HG02970 (cell line): ENCODE results near the gene PDZD7.

Source experiments
- ATAC-seq: cut with Tn5 transposase; IDR thresholded peaks from one replicate; pipeline ENCODE4 v1.9.1; 2021; ENCODE audit warnings: mild to moderate bottlenecking, moderate library complexity, moderate number of reproducible peaks; ENCODE audit not compliant: unreplicated experiment, low FRiP score

PDZD7 gene

GRCh38 chr10:101062232-101063049 is 31.5 kb upstream of the PDZD7 start:
- ATAC-seq = no peak

GRCh38 chr10:101061624-101062231 is 30.8 kb upstream of the PDZD7 start, which contains the start of gene KAZALD1:
KAZALD1 (plus strand) TSS chr10:101061989; CDS start chr10:101062593, 604 bp downstream.
- no peak for ATAC-seq

- peak; percentile 55 for ATAC-seq
These were observed 30.2 kb upstream of the PDZD7 start for GRCh38 chr10:101060951-101061623.

- peak; percentile 42 for ATAC-seq
These were observed 29.4 kb upstream of the PDZD7 start for GRCh38 chr10:101060036-101060950.

- no peak for ATAC-seq
These were observed 25.6 kb upstream of the PDZD7 start for GRCh38 chr10:101056365-101057151.

GRCh38 chr10:101055411-101055810 is 24.5 kb upstream of the PDZD7 start:
- ATAC-seq = no peak

- no peak for ATAC-seq
These were observed 23.9 kb upstream of the PDZD7 start for GRCh38 chr10:101054876-101055275.

- ATAC-seq = no peak
These were observed 23.4 kb upstream of the PDZD7 start for GRCh38 chr10:101054351-101054750.

GRCh38 chr10:101053516-101053915 is 22.6 kb upstream of the PDZD7 start:
- ATAC-seq = no peak

GRCh38 chr10:101052285-101052684 is 21.4 kb upstream of the PDZD7 start:
- ATAC-seq = no peak

GRCh38 chr10:101050208-101051069 is 19.5 kb upstream of the PDZD7 start:
- no peak for ATAC-seq

GRCh38 chr10:101047961-101048892 is 17.3 kb upstream of the PDZD7 start:
- no peak for ATAC-seq

GRCh38 chr10:101047268-101047667 is 16.3 kb upstream of the PDZD7 start:
- no peak for ATAC-seq

GRCh38 chr10:101046332-101047238 is 15.7 kb upstream of the PDZD7 start:
- ATAC-seq = no peak

- ATAC-seq = no peak
These were observed 13.2 kb upstream of the PDZD7 start for GRCh38 chr10:101044117-101044516.

- no peak for ATAC-seq
These were observed 12.4 kb upstream of the PDZD7 start for GRCh38 chr10:101043363-101043707.
